ENCODE measurements around the gene GPC5. TPM values are rescaled to one million over a fixed set of nuclear protein-coding genes. Genes with fewer than 3 reads are reported as not detected.

The GPC5 gene
- total RNA-seq, 1 experiment from 2014 or later: 0.21 TPM

DNA sequence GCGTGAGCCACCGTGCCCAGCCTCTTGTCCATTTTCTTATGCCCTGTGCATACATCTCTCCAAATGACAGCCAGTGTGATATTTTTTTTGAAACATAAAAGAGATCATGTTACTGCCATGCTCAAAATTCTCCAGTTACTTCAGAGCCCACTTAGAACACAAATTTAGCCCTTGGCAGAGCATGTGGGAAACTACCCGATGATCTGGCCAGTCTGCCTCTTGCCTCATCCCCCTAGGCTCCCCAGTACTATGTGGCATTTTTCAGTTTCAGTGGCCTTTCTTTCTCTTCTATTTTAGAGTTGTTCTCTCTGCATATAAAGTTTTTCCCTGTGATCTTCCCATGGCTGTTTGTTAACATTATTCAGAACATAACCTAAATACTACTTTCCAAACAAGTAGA, 323.0 kb downstream of the GPC5 start:
- H3K4me3 ChIP-seq (ENCODE audit: low read depth, low read length, poor library complexity, severe bottlenecking): no peak overlapping the region
- POLR2A ChIA-PET (ENCODE audit: low non-redundant PET): no interaction called here
- no peaks in the 10 kb centered on the region for H3K36me3 ChIP-seq (ENCODE audit: insufficient read depth, low read length, poor library complexity, severe bottlenecking)
- no peaks in the 10 kb centered on the region for H3K27me3 ChIP-seq (replicated peaks; ENCODE audit: insufficient read depth, low read depth, low read length, poor library complexity)
- DNase-seq (ENCODE audit: low spot score): no peak
- BruUV-seq (replicated peaks): no TSS peak
- no peaks in the 10 kb centered on the region for H3K9me3 ChIP-seq (ENCODE audit: low read depth, low read length, poor library complexity, severe bottlenecking)
- intact Hi-C loops (cut with micrococcal nuclease; ENCODE audit: unreplicated experiment): loop anchor here (5.0 kb wide), 1 partner anchor 344 kb away; no protein-coding TSS in a partner anchor
- CTCF ChIA-PET: no interaction called here
- TF ChIP-seq EZH2 (IDR thresholded peaks at IDR 0.05; ENCODE audit: borderline replicate concordance, low read depth, low read length, poor library complexity, severe bottlenecking): no peak
- no peak for TF ChIP-seq CTCF (conservative IDR thresholded peaks at IDR 0.05; ENCODE audit: low read depth, low read length)
- H3K27ac ChIP-seq (ENCODE audit: low read depth, low read length, poor library complexity, severe bottlenecking): no peak overlapping the region
- no peaks in the 10 kb centered on the region for H3K4me1 ChIP-seq (ENCODE audit: insufficient read depth, low read length, poor library complexity, severe bottlenecking)

- ChIA-PET POLR2A (ENCODE audit: low non-redundant PET) (no interaction called here), CTCF (interaction anchor here (1.1 kb wide), 1 partner anchor 60 kb away, joined by 3 read pairs; no protein-coding TSS in a partner anchor)
- no peak overlapping the region for H3K4me3 ChIP-seq (ENCODE audit: low read depth, low read length, poor library complexity, severe bottlenecking)
- no peaks in the 10 kb centered on the region for H3K36me3 ChIP-seq (ENCODE audit: insufficient read depth, low read length, poor library complexity, severe bottlenecking)
- intact Hi-C loops (cut with micrococcal nuclease; ENCODE audit: unreplicated experiment): loop anchor here (5.0 kb wide), 1 partner anchor 345 kb away; no protein-coding TSS in a partner anchor
- H3K9me3 ChIP-seq (ENCODE audit: low read depth, low read length, poor library complexity, severe bottlenecking): no peaks in the 10 kb centered on the region
- BruUV-seq (replicated peaks): no TSS peak
- no peaks in the 10 kb centered on the region for H3K27me3 ChIP-seq (replicated peaks; ENCODE audit: insufficient read depth, low read depth, low read length, poor library complexity)
- DNase-seq (ENCODE audit: low spot score): peak; percentile 48
- no peaks in the 10 kb centered on the region for H3K4me1 ChIP-seq (ENCODE audit: insufficient read depth, low read length, poor library complexity, severe bottlenecking)
- peak; percentile 76 for TF ChIP-seq CTCF (conservative IDR thresholded peaks at IDR 0.05; ENCODE audit: low read depth, low read length)
- TF ChIP-seq EZH2 (IDR thresholded peaks at IDR 0.05; ENCODE audit: borderline replicate concordance, low read depth, low read length, poor library complexity, severe bottlenecking): no peak
- H3K27ac ChIP-seq (ENCODE audit: low read depth, low read length, poor library complexity, severe bottlenecking): no peak overlapping the region
Measured at GRCh38 chr13:91722267-91722884, 324.0 kb downstream of the GPC5 start.

- intact Hi-C loops (cut with micrococcal nuclease; ENCODE audit: unreplicated experiment): loop anchor here (5.0 kb wide), 1 partner anchor 347 kb away; no protein-coding TSS in a partner anchor
Measured at GRCh38 chr13:91724591-91724990, 326.2 kb downstream of the GPC5 start.

More at GRCh38 chr13:91724591-91724990, 326.2 kb downstream of the GPC5 start:
- no peaks in the 10 kb centered on the region for H3K9me3 ChIP-seq (ENCODE audit: low read depth, low read length, poor library complexity, severe bottlenecking)
- BruUV-seq (replicated peaks): no TSS peak
- TF ChIP-seq CTCF (conservative IDR thresholded peaks at IDR 0.05; ENCODE audit: low read depth, low read length): no peak
- no peak for TF ChIP-seq EZH2 (IDR thresholded peaks at IDR 0.05; ENCODE audit: borderline replicate concordance, low read depth, low read length, poor library complexity, severe bottlenecking)
- no peak for DNase-seq (ENCODE audit: low spot score)
- H3K36me3 ChIP-seq (ENCODE audit: insufficient read depth, low read length, poor library complexity, severe bottlenecking): no peaks in the 10 kb centered on the region
- POLR2A ChIA-PET (ENCODE audit: low non-redundant PET): no interaction called here
- no peak overlapping the region for H3K4me3 ChIP-seq (ENCODE audit: low read depth, low read length, poor library complexity, severe bottlenecking)
- no peaks in the 10 kb centered on the region for H3K4me1 ChIP-seq (ENCODE audit: insufficient read depth, low read length, poor library complexity, severe bottlenecking)
- no peak overlapping the region for H3K27ac ChIP-seq (ENCODE audit: low read depth, low read length, poor library complexity, severe bottlenecking)
- no peaks in the 10 kb centered on the region for H3K27me3 ChIP-seq (replicated peaks; ENCODE audit: insufficient read depth, low read depth, low read length, poor library complexity)
- CTCF ChIA-PET: no interaction called here

Measured in A673 (cell line).